ENCODE data around the gene PGR.

PGR gene

DNA sequence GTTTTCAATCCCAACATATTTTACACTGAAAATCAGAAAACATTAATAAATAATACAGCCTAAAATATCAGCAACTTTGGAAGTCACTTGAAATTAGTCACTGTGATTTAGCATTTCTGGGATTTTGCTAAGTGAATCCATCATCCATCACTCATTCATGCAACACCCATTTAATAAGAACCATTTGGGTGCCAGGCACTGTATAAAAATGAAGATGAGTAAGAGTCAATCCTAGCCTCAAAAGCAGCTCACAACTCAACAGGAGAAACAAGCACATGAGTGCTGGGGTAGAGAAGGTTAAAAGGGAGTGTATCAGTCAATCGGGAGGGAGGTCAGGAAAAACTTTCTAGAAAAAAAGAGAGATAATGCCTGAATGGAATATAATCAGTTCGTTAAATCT is 77.9 kb downstream of the PGR start:
- TF ChIP-seq, protein P1, sequence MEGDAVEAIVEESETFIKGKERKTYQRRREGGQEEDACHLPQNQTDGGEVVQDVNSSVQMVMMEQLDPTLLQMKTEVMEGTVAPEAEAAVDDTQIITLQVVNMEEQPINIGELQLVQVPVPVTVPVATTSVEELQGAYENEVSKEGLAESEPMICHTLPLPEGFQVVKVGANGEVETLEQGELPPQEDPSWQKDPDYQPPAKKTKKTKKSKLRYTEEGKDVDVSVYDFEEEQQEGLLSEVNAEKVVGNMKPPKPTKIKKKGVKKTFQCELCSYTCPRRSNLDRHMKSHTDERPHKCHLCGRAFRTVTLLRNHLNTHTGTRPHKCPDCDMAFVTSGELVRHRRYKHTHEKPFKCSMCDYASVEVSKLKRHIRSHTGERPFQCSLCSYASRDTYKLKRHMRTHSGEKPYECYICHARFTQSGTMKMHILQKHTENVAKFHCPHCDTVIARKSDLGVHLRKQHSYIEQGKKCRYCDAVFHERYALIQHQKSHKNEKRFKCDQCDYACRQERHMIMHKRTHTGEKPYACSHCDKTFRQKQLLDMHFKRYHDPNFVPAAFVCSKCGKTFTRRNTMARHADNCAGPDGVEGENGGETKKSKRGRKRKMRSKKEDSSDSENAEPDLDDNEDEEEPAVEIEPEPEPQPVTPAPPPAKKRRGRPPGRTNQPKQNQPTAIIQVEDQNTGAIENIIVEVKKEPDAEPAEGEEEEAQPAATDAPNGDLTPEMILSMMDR (IDR thresholded peaks at IDR 0.05; ENCODE audit: control insufficient read depth, insufficient read depth, low read depth, low read length, missing control alignments): no peak
- DNase-seq (ENCODE audit: low read depth): no peak
- H3K4me3 ChIP-seq (ENCODE audit: control insufficient read depth, low read depth, low read length): no peak overlapping the region

DNA sequence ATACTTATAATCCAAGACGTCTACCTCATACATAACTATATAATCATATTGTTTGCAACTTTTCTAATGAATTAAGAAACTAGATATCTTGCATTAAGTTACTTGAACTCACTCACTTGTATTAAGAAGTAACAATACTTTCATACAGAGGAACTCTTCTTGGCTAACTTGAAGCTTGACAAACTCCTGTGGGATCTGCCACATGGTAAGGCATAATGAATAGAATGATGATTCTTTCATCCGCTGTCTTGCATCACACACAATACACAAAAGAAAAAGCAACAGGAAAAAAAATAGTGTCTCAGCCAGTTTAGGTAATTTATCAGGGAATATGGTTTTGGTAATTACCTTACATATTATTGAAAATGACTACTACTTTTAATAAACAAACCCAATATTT is 79.8 kb downstream of the PGR start:
- no peak overlapping the region for H3K4me3 ChIP-seq (ENCODE audit: control insufficient read depth, low read depth, low read length)
- TF ChIP-seq, protein P1 (IDR thresholded peaks at IDR 0.05; ENCODE audit: control insufficient read depth, insufficient read depth, low read depth, low read length, missing control alignments): no peak

DNA sequence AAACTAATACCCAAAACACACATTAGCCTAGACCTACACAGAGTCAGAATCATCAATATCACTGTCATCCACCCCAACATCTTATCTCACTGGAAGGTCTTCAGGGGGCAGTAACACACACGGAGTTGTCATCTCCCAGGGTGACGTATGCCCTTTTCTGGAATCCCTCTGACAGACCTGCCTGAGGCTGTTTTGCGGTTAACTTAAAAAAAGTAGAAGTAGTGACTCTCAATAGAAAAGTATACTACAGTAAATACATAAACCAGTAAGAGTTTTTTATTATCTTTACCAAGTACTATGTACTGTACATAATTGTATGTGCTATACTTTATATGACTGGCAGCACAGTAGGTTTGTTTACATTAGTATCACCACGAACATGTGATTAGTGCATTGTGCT is 80.5 kb downstream of the PGR start:
- TF ChIP-seq, protein P1 (IDR thresholded peaks at IDR 0.05; ENCODE audit: control insufficient read depth, insufficient read depth, low read depth, low read length, missing control alignments): no peak
- H3K4me3 ChIP-seq (ENCODE audit: control insufficient read depth, low read depth, low read length): no peak overlapping the region
- DNase-seq (ENCODE audit: low read depth): no peak

More for the DNA sequence above, 79.8 kb downstream of the PGR start:
- DNase-seq (ENCODE audit: low read depth): no peak

DNA sequence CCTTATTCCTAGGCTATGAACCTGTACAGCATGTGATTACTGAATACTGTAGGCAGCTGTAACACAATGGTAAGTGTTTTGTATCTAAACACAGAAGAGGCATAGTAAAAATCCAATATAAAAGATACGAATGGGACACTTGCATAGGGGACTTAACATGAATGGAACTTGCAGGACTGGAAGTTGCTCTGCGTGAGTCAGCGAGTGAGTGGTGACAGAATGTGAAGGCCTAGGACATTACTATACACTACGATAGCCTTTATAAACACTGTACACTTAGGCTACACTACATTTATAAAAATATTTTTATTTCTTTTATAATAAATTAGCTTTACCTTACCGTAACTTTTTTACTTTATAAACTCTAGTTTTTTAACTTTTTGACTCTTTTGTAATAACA is 81.1 kb downstream of the PGR start:
- TF ChIP-seq, protein P1 (IDR thresholded peaks at IDR 0.05; ENCODE audit: control insufficient read depth, insufficient read depth, low read depth, low read length, missing control alignments): no peak

DNA sequence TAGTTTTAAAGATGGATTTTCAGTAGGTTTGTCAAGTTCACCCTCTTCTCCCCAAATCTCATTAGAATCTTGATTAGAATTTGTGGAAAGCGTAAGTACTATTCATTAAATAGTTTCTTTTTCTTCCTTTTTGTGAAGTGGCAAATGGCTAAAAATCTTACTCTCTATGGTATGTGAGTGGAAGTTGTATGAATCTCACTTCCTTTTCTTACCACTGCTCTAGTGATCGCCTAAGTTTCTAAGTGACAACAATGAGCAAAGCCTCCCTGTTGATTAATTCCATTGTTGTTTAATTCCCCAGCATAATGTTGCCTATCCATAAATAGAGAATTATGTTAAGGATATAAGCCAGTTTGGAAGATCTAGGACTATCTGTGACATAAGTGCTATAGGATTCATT is 82.7 kb downstream of the PGR start:
- TF ChIP-seq, protein P1 (IDR thresholded peaks at IDR 0.05; ENCODE audit: control insufficient read depth, insufficient read depth, low read depth, low read length, missing control alignments): no peak
- no peak for DNase-seq (ENCODE audit: low read depth)
- H3K4me3 ChIP-seq (ENCODE audit: control insufficient read depth, low read depth, low read length): no peak overlapping the region

More for the DNA sequence above, 81.1 kb downstream of the PGR start:
- no peak for DNase-seq (ENCODE audit: low read depth)
- H3K4me3 ChIP-seq (ENCODE audit: control insufficient read depth, low read depth, low read length): no peak overlapping the region

DNA sequence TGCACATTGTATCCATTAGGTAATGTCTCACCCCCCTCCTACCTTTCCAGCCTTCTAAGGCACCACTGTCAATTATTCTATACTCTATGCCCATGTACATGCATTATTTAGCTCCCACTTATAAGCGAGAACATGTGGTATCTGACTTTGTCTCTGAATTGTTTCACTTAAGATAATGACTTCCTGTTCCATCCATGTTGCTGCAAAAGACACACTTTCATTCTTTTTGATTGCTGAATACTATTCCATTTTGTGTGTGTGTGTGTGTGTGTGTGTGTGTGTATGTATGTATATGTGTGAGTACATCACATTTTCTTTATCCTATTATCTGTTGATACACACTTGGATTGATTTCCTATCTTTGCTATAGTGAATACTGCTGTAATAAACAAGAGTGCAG is 84.2 kb downstream of the PGR start:
- no peak for DNase-seq (ENCODE audit: low read depth)
- no peak overlapping the region for H3K4me3 ChIP-seq (ENCODE audit: control insufficient read depth, low read depth, low read length)
- TF ChIP-seq, protein P1 (IDR thresholded peaks at IDR 0.05; ENCODE audit: control insufficient read depth, insufficient read depth, low read depth, low read length, missing control alignments): no peak

DNA sequence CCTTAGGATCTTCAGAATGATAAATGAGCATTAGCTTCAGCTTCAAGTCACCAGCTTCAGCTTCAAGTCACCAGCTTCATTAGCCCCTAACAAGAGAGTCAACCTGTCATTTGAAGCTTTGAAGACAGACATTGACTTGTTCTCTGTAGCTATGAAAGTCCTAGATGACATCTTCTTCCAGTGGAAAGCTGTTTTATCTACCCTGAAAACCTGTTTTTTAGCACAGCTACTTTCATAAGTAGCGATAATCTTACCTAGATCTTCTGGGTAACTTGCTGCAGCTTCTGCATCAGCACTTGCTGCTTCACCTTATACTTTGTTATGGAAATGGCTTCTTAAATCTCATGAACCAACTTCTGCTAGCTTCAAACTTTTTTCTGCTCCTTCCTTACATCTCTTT is 85.7 kb downstream of the PGR start:
- TF ChIP-seq, protein P1 (IDR thresholded peaks at IDR 0.05; ENCODE audit: control insufficient read depth, insufficient read depth, low read depth, low read length, missing control alignments): no peak
- DNase-seq (ENCODE audit: low read depth): no peak
- H3K4me3 ChIP-seq (ENCODE audit: control insufficient read depth, low read depth, low read length): no peak overlapping the region
